HG03196 (cell line): ENCODE results near the gene TEX11.
"Not testable (repeated sequence)": the region's sequence is repeated elsewhere in the genome, so short reads cannot be mapped to it uniquely, and the experiment has no call there.

Experiments used
- ATAC-seq: cut with Tn5 transposase; IDR thresholded peaks from one replicate; pipeline ENCODE4 v1.9.1; 2021; ENCODE audit not compliant: unreplicated experiment

TEX11 gene

DNA sequence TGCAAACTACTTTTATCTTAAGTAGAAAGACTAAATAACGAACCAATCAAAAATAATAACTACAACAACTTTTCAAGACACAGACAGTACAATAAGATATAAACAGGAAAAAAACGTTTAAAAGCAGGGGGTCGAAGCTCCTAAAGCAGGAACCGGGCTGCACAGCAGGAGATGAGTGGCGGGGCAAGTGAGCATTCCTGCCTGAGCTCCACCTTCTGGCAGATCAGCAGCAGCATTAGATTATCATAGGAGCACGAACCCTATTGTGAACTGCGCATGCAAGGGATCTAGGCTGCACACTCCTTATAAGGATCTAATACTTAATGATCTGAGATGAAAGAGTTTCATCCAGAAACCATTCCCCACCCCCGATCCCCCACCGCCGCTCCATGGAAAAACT is 146.2 kb downstream of the TEX11 start:
- ATAC-seq = no peak

DNA sequence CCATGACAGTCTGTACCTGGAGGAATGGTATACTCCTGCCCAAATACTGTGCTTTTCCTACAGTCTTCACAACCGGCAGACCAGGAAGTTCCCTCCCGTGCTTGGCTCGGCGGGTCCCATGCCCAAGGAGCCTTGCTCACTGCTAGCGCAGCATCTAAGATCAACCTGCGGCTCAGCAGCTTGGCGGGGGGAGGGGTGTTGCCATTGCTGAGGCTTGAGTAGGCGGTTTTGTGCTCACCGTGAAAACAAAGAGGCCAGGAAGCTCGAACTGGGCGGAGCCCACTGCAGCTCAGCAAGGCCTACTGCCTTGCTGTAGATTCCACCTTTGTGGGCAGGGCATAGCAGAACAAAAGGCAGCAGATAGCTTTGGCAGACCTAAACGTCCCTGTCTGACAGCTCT is 152.7 kb downstream of the TEX11 start:
- ATAC-seq = no peak

DNA sequence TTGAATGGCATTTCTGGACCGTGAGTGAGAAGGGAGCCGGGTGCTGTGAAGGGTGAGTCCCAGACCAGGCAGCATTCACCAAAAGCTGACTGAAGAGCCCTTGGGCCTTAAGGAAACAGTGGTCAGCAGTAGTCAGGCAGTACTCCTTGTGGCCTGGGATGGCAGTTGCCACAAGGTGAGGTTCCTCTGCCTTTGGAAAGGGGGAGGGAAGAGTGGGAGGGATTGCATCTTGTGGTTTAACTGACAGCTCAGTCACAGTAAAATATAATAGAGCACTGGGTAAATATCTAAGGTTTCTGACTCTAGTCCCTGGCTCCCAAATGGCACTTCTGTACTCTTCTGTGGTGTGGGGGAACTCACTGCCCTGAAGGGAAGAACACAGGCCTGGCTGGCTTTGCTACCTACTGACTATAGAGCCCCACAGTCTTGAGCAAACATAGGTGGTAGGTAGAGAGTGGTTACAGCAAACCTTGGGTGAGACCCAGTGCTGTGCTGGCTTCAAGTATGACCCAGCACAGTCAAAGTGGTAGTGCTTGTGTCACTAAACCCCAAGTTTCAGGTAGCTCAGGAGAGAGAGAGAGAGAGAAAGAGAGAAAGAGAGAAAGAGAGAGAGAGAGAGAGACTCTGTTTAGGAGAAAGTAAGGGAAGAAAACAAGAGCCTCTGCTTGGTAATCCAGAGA is 154.2 kb downstream of the TEX11 start:
- ATAC-seq = no peak

- ATAC-seq = not testable (repeated sequence)
Measured at GRCh38 chrX:70733774-70734173, 174.7 kb downstream of the TEX11 start.

DNA sequence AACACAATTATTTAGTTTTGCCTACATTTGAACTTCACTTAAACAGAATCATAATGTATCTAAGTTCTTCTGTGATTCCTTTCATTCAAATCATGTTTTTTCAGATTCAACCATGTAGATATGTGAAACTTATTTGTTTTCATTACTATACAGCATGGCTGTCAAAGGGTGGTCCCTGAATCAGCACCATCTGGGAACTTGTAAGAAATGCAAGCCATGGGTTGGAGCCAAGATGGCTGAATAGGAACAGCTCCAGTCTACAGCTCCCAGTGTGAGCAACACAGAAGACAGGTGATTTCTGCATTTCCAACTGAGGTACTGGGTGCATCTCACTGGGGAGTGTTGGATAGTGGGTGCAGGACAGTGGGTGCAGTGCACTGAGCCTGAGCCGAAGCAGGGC is 180.6 kb downstream of the TEX11 start:
- not testable (repeated sequence) for ATAC-seq

DNA sequence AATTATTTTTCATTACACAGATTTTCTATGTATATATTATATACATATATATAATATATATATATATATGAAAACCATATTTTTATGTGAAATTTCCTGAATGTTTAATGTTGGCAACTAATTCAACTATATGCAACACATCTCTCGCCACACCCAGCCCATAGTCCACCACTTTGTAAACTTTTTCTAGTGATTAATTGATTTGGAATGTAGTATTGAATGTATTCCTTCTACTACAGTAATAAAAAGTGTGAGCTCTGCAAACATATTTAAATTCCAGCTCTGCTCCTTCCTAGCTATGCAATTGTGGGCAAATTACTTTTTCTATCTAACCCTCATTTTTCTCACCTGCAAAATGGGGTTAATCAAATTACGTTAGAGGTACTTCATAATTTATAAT is 187.8 kb downstream of the TEX11 start:
- no peak for ATAC-seq

- not testable (repeated sequence) for ATAC-seq
Measured at GRCh38 chrX:70711336-70711735, 197.2 kb downstream of the TEX11 start.

GRCh38 chrX:70694339-70695122 is 214.0 kb downstream of the TEX11 start:
- ATAC-seq = no peak

DNA sequence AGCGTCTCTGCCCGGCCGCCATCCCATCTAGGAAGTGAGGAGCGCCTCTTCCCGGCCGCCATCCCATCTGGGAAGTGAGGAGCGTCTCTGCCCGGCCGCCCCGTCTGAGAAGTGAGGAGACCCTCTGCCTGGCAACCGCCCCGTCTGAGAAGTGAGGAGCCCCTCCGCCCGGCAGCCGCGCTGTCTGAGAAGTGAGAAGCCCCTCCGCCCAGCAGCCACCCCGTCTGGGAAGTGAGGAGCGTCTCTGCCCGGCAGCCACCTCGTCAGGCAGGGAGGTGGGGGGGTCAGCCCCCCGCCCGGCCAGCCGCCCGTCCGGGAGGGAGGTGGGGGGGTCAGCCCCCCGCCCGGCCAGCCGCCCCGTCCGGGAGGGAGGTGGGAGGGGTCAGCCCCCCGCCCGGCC is 229.1 kb downstream of the TEX11 start:
- ATAC-seq = not testable (repeated sequence)

GRCh38 chrX:70675284-70675683 is 233.2 kb downstream of the TEX11 start:
- ATAC-seq = no peak

DNA sequence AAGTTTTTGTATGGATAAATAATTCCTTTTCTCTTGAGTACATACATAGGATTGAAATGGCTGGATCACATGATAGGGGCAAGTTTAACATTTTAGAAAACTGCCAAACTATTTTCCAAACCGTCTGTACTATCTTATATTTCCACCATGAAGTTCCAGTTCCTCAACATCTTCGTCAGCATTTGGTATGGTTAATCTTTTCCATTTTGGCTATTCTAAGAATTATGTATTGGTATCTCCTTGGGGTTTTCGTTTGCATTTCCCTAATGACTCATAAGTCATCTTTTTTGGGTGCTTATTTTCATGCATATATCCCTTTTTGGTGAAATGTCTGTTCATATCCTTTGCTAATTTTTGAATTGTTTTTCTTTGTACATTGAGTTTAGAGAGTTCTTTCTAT is 236.2 kb downstream of the TEX11 start:
- ATAC-seq = no peak

DNA sequence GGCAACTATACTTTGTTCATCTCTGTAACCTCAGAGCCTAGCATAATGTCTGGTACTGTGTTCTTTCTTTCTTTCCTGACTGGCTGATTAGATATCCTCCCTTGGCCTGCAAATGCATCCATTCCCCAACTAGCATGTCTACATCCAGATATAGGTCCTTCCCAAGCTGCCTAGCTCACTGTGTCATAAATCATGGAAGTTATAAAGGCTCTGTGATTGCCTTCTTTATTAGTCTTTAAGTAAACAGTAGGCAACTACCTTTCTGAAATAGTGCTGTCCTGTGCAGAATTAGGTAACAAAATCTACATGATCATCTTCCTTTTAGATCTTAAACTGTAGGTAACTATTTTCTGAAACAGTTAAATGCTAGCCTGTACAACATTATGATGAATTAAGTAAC is 239.4 kb downstream of the TEX11 start:
- no peak for ATAC-seq

GRCh38 chrX:70664726-70665125 is 243.8 kb downstream of the TEX11 start:
- no peak for ATAC-seq

DNA sequence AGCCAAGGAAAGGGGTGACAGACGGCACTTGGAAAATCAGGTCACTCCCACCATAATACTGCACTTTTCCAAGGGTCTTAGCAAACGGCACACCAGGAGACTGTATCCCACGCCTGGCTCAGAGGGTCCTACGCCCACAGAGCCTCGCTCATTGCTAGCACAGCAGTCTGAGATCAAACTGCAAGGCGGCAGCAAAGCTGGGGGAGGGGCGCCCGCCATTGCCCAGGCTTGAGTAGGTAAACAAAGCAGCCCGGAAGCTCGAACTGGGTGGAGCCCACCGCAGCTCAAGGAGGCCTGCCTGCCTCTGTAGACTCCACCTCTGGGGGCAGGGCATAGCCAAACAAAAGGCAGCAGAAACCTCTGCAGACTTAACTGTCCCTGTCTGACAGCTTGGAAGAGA is 247.4 kb downstream of the TEX11 start:
- not testable (repeated sequence) for ATAC-seq

DNA sequence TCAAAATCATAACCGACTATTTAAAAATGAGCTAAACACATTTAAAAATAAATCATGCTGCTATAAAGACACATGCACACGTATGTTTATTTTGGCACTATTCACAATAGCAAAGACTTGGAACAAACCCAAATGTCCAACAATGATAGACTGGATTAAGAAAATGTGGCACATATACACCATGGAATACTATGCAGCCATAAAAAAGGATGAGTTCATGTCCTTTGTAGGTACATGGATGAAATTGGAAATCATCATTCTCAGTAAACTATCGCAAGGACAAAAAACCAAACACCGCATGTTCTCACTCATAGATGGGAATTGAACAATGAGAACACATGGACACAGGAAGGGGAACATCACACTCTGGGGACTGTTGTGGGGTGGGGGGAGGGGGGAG is 251.0 kb downstream of the TEX11 start:
- not testable (repeated sequence) for ATAC-seq

- ATAC-seq = no peak
Measured at GRCh38 chrX:70656304-70656703, 252.2 kb downstream of the TEX11 start.

DNA sequence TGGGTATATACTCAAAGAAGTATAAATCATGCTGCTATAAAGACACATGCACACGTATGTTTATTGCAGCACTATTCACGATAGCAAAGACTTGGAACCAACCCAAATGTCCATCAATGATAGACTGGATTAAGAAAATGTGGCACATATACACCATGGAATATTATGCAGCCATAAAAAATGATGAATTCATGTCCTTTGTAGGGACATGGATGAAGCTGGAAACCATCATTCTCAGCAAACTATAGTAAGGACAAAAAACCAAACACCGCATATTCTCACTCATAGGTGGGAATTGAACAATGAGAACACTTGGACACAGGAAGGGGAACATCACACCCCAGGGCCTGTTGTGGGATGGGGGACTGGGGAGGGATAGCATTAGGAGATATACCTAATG is 260.6 kb downstream of the TEX11 start:
- not testable (repeated sequence) for ATAC-seq

DNA sequence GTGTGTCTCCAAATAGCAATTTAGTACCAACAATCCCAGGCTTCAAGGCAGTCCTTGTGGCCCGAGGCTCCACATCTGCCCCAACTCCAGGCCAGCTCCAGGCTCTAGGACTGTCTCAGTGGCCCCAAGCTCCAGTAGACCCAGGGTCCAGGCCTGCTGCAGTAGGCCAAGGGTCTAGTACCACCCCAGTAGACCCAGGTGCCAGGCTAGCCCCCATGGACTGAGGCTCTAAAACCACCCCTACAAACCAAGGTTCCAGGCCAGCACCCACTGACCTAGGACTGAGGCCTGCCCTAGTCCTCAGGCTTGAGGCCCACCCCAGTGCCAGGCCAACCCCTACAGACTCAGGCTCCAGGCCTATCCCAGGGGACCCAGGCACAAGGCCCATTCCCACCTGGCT is 272.3 kb downstream of the TEX11 start:
- ATAC-seq = no peak

- no peak for ATAC-seq
Measured at GRCh38 chrX:70635669-70636068, 272.8 kb downstream of the TEX11 start.

- no peak for ATAC-seq
Measured at GRCh38 chrX:70635227-70635626, 273.3 kb downstream of the TEX11 start.

- no peak for ATAC-seq
Measured at GRCh38 chrX:70621743-70622142, 286.8 kb downstream of the TEX11 start.

GRCh38 chrX:70618467-70618866 is 290.0 kb downstream of the TEX11 start:
- no peak for ATAC-seq

DNA sequence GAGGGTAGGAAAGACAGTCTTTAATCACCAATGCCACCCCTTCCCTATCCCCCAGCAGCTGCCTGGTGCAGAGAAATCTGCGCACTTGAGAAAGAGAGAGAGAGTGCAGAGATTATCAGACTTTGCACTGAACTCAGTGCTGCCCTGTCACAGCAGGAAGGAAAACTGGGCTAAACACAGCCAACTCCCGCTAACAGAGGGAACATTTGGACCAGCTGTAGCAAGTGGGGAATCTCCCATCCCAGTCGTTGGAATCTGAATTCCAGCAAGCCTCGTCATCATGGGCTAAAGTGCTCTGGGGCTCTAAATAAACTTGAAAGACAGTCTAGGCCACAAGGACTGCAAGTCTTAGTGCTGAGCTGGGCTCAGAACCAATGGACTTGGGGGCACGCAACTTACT is 295.2 kb downstream of the TEX11 start:
- no peak for ATAC-seq
